ENCODE results near the gene AGAP1. TPM values are rescaled to one million over a fixed set of nuclear protein-coding genes. Genes with fewer than 3 reads are reported as not detected.

The AGAP1 gene
- polyA plus RNA-seq, 1 donor from 2014 or later, result 17.4 TPM

- H3K9me2 ChIP-seq (ENCODE audit: insufficient read depth, low read length), result no peaks in the 10 kb centered on the region
- no peaks in the 10 kb centered on the region for H3K9me3 ChIP-seq (ENCODE audit: low read length)
- H4K20me1 ChIP-seq (ENCODE audit: insufficient read depth), result no peaks in the 10 kb centered on the region
- no peak overlapping the region for H3K4me2 ChIP-seq (ENCODE audit: low read length)
- no peaks in the 10 kb centered on the region for H3K79me2 ChIP-seq (replicated peaks; ENCODE audit: insufficient read depth, low read length)
- TF ChIP-seq TAF1 (IDR thresholded peaks at IDR 0.05; ENCODE audit: low read depth) (no peak), POLR2AphosphoS5 (IDR thresholded peaks at IDR 0.05) (no peak), CTCF (IDR thresholded peaks at IDR 0.05; ENCODE audit: poor library complexity, severe bottlenecking) (no peak), SMC3 (conservative IDR thresholded peaks at IDR 0.05; ENCODE audit: poor library complexity) (no peak), EP300 (conservative IDR thresholded peaks at IDR 0.05; ENCODE audit: poor library complexity, severe bottlenecking) (no peak), RAD21 (conservative IDR thresholded peaks at IDR 0.05) (no peak), MXI1 (conservative IDR thresholded peaks at IDR 0.05; ENCODE audit: poor library complexity, severe bottlenecking) (no peak), REST (IDR thresholded peaks at IDR 0.05; ENCODE audit: borderline replicate concordance) (no peak), EZH2 (IDR thresholded peaks at IDR 0.05; ENCODE audit: borderline replicate concordance, insufficient read depth, low read length, poor library complexity, severe bottlenecking) (no peak)
- no peak overlapping the region for H3K9ac ChIP-seq (ENCODE audit: low read length)
- no peaks in the 10 kb centered on the region for H3F3A ChIP-seq (ENCODE audit: insufficient read depth, low read length, poor library complexity, severe bottlenecking)
- peaks cover 18% of the 10 kb centered on the region for H3K36me3 ChIP-seq (ENCODE audit: insufficient read depth, low read length)
- H3K27ac ChIP-seq (ENCODE audit: low read length), result no peak overlapping the region
- no peak overlapping the region for H2AFZ ChIP-seq (ENCODE audit: low read depth, low read length)
- H3K4me3 ChIP-seq (ENCODE audit: low read length), result no peak overlapping the region
- H3K27me3 ChIP-seq (ENCODE audit: insufficient read depth, low read depth, low read length), result no peaks in the 10 kb centered on the region
Measured at GRCh38 chr2:235799281-235799680, 305.4 kb downstream of the AGAP1 start.

- TF ChIP-seq REST (IDR thresholded peaks at IDR 0.05; ENCODE audit: borderline replicate concordance) (no peak), EP300 (conservative IDR thresholded peaks at IDR 0.05; ENCODE audit: poor library complexity, severe bottlenecking) (no peak), MXI1 (conservative IDR thresholded peaks at IDR 0.05; ENCODE audit: poor library complexity, severe bottlenecking) (no peak), TAF1 (IDR thresholded peaks at IDR 0.05; ENCODE audit: low read depth) (no peak), RAD21 (conservative IDR thresholded peaks at IDR 0.05) (no peak), SMC3 (conservative IDR thresholded peaks at IDR 0.05; ENCODE audit: poor library complexity) (no peak)
- Histone ChIP-seq H3K4me3 (ENCODE audit: low read length) (no peak overlapping the region), H4K20me1 (ENCODE audit: insufficient read depth) (no peaks in the 10 kb centered on the region), H3K9ac (ENCODE audit: low read length) (no peak overlapping the region), H2AFZ (ENCODE audit: low read depth, low read length) (no peak overlapping the region), H3K27ac (ENCODE audit: low read length) (no peak overlapping the region), H3K9me3 (ENCODE audit: low read length) (no peaks in the 10 kb centered on the region), H3K27me3 (ENCODE audit: insufficient read depth, low read depth, low read length) (no peaks in the 10 kb centered on the region), H3K36me3 (ENCODE audit: insufficient read depth, low read length) (peaks cover 18% of the 10 kb centered on the region), H3K79me2 (replicated peaks; ENCODE audit: insufficient read depth, low read length) (no peaks in the 10 kb centered on the region), H3K9me2 (ENCODE audit: insufficient read depth, low read length) (no peaks in the 10 kb centered on the region), H3K4me2 (ENCODE audit: low read length) (no peak overlapping the region), H3F3A (ENCODE audit: insufficient read depth, low read length, poor library complexity, severe bottlenecking) (no peaks in the 10 kb centered on the region)
Measured at GRCh38 chr2:235802542-235802941, 308.7 kb downstream of the AGAP1 start.

All from neural cell (in vitro differentiated cells).